Cerebellar cortex (tissue), 1 donor: ENCODE data around the gene LRRC74B.
A peak's percentile ranks its signal among the peaks of the same experiment; 100 is the strongest.

Experiments used
- DNase-seq: peaks from one replicate; pipeline ENCODE4 v3.0.0-alpha.2; 2015; ENCODE audit warnings: low spot score

Gene LRRC74B

GRCh38 chr22:21014202-21014725 is 31.5 kb upstream of the LRRC74B start:
- DNase-seq: peak; percentile 95

- DNase-seq: no peak
These were observed 30.9 kb upstream of the LRRC74B start, which contains the start of gene P2RX6 for GRCh38 chr22:21014726-21015465. Gene P2RX6, plus strand, starts transcription at chr22:21015165. Its CDS starts 10 bp downstream, at chr22:21015175.

- no peak for DNase-seq
These were observed 30.2 kb upstream of the LRRC74B start for GRCh38 chr22:21015466-21016006.

GRCh38 chr22:21016644-21017420 is 28.9 kb upstream of the LRRC74B start:
- DNase-seq: no peak

GRCh38 chr22:21018314-21018713 is 27.4 kb upstream of the LRRC74B start:
- no peak for DNase-seq

DNA sequence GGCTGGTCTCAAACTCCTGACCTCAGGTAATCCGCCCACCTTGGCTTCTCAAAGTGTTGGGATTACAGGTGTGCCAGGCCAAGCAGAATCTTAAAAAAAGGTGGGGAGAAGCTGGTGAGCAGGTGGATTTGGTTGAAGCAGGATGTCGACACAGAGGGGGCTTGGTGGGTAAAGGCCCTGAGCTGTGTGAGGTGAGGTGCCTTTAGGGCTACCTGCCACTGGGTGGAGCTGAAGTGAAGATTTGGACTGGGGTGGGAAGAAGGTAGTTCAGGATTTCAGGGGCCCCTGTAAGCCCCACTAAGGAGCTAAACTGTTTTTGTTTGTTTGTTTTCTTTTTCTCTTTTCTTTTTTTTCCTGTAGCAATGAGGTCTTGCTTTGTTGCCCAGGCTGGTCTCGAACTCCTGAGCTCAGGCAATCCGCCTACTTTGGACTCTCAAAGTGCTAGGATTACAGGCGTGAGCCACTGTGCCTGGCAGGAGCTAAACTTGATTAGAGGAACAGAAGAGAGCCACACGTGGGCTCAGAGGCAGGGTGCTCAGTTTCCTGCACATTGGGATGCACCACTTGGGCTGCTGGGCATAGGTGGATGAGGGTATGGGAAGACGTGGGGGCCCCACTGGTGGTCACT is 24.8 kb upstream of the LRRC74B start:
- no peak for DNase-seq

DNA sequence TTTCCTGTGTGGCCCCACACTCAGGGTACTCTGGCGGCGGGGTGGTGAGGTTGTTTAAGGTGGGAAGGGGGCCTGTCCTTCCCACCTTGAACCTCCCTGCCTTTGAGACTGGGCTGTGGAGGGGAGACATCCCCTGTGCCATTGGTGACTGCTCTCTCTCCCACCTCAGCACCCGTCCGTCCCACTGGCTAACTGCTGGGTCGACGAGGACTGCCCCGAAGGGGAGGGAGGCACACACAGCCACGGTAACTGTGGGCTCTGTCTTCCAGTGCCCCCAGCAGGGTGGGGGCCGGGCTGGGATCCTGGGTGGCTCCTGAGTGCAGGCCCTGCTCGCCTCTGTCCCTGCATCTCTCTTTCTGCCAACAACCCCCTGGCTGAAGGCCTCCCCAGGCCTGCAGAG is 23.2 kb upstream of the LRRC74B start:
- no peak for DNase-seq

DNA sequence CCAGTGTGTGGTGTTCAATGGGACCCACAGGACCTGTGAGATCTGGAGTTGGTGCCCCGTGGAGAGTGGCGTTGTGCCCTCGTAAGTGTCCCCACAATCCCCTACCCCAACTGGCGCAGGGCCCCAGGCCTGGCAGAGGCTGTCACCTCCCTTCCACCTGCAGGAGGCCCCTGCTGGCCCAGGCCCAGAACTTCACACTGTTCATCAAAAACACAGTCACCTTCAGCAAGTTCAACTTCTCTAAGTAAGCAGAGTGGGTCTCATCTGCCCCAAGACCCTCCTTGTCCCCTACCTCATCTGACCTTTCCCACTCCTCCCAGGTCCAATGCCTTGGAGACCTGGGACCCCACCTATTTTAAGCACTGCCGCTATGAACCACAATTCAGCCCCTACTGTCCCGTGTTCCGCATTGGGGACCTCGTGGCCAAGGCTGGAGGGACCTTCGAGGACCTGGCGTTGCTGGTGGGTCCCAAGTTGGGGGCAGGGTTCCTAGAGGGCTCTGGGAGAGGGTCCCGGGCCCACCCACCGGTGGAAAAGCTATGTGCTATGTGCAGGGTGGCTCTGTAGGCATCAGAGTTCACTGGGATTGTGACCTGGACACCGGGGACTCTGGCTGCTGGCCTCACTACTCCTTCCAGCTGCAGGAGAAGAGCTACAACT is 22.7 kb upstream of the LRRC74B start:
- no peak for DNase-seq

- DNase-seq: no peak
These were observed 20.5 kb upstream of the LRRC74B start for GRCh38 chr22:21025266-21025665.

DNA sequence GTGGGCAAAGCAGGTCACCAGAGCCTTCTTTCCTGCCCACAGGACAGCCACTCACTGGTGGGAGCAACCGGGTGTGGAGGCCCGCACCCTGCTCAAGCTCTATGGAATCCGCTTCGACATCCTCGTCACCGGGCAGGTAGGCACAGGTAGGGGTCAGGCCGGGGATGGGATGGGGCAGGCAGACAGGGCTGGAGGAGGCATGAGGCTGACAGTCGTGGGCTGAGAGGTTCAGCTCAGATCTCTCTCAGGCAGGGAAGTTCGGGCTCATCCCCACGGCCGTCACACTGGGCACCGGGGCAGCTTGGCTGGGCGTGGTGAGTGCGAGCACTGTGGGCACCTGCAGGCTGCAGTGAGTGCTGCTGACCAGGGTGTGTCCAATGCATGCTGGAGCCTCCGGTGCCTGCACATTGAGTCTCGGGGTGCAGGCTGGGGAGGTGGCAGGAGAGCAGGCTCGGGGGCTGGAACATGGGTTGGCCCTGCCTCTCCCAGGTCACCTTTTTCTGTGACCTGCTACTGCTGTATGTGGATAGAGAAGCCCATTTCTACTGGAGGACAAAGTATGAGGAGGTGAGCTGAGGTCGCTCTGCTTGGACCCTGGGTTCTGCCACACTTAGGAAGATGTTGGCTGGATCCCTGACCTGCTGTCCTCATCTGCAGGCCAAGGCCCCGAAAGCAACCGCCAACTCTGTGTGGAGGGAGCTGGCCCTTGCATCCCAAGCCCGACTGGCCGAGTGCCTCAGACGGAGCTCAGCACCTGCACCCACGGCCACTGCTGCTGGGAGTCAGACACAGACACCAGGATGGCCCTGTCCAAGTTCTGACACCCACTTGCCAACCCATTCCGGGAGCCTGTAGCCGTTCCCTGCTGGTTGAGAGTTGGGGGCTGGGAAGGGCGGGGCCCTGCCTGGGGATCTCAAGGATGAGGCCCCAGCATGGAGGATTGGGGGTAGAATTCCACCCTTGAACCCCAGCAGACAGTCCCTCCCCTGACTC is 19.7 kb upstream of the LRRC74B start:
- DNase-seq: no peak

- DNase-seq: no peak
These were observed 18.7 kb upstream of the LRRC74B start for GRCh38 chr22:21026783-21027692.

DNA sequence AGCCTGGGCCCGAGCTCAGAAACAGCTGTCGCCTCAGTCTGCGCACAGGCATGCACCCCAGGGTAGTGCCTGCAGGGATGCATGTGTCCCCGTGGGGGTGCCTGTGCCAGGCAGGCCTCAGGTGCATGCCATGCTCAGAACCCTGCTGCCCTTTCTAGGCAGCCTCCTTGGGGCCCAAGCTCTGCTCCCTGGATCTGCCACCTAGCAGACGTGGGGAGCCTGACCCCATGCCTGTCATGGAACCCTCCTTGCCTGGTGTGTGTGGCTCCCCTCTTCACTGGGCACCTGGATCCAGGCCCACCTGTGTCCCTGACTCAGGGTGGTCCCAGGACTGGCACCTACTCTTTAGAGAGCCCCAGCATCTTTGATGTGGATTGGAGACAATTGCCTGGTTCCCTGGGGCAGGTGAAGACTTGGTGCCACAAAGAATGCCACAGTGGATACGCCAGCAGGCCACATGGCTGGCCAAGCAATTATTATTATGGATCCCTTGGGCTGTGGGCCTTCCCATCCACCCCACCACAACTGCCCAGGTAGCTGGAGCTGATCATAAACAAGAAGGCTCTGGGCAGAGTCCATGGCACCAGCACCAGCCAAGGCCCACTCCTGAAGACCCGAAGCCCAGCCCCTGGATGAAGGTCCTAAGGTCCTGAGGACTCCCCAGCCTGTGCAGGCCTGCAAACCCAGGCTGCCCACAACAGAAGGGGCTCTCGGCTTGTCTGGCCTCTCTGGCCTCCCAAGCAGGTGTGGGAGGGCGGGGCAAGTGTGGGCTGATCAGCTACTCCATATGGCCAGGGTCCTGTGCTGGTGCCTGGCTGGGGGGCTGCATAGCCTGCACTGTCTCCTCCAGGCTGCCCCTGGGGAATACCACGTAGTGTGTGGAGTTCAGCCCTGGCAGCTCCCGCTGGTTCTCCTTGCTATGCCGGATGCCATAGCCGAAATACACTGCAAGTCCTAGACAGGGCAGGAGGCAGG is 17.2 kb upstream of the LRRC74B start:
- DNase-seq: no peak

DNA sequence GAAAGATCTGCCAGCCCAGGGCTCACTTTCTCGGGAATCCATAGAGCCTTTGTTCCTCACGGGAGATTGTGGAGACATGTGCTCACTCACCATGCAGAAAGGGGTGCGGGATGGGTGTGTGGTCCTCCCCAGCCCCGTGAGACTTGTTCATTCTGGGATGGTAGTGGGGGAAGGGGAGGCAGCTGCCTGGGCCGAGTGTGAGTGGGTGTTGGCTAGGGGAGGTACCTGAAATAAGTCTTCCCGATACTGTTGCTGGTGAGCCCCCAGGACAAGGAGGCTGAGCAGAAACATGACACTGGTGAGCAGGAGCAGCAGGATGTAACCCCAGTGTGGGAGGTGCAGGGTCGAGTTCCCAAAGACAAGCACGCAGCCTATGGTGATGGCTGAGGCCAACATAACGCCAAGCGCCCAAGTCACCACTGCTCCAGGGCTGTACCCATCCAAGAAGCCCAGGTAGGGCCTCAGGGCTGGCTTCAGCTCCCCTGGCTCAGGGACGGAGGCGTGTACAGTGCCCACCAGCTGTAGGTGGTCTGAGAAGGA is 16.2 kb upstream of the LRRC74B start:
- no peak for DNase-seq

GRCh38 chr22:21030032-21030431 is 15.7 kb upstream of the LRRC74B start:
- no peak for DNase-seq

GRCh38 chr22:21030621-21031544 is 14.9 kb upstream of the LRRC74B start:
- peak; percentile 58 for DNase-seq

DNA sequence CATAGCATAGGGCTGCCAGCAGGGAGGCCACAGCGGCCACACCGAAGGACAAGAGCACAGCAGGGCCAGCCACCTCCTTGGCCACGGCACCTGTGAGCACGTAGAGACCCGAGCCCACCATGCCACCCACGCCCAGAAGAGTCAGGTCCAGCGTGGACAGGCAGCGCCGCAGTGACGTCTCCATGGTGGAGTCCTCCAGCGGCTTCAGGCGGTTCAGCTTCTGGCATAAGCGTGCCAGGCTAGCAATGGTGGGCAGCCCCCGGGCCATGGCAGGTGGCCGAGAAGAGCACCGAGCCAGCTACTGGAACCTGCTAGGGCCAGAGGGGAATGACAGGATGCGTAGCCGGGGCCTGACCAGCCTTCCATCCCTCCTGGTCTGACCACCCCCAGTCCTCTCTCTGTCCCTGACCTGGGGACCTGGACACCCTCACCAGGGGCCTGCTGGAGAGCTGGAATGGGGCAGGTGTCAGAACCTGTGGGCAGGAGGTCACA is 14.2 kb upstream of the LRRC74B start:
- no peak for DNase-seq
